HG03280 (cell line): ENCODE results near the gene SIGLEC9.

Experiments
- ATAC-seq: cut with Tn5 transposase; IDR thresholded peaks from one replicate; pipeline ENCODE4 v1.9.1; 2021; ENCODE audit warnings: mild to moderate bottlenecking, moderate library complexity; ENCODE audit not compliant: unreplicated experiment

The SIGLEC9 gene

DNA sequence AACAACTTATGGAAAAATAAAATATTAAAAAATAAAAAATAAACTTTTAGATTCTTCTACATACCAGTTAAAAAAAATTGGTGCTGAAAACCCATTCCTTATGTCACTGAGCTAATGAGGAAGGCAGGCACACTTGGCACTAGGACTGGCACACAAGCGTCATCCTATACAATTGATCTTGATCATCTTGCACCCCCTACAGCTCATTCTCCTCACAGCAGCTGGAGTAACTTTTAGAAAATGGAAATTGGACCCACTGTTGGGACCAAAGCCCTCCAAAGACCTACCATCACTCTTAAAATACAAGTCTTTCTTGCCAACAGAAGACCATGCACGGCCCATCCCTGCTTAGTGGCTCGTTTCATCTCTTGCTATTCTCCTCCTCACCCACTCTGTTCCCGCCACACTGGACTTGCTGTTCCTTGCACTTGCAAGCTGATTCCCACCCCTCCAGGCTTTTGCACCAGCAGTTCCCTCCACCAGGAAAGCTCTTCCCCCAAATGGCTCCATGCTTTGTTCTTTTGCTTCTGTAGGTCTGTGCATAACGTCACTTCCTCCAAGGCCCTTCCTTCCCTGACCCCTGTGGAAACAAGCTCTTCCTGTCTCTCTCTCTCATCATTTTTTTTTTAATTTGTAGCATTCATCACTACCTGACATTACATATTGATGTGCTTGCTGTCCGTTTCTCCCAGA lies 28.1 kb upstream of the SIGLEC9 start:
- no peak for ATAC-seq

DNA sequence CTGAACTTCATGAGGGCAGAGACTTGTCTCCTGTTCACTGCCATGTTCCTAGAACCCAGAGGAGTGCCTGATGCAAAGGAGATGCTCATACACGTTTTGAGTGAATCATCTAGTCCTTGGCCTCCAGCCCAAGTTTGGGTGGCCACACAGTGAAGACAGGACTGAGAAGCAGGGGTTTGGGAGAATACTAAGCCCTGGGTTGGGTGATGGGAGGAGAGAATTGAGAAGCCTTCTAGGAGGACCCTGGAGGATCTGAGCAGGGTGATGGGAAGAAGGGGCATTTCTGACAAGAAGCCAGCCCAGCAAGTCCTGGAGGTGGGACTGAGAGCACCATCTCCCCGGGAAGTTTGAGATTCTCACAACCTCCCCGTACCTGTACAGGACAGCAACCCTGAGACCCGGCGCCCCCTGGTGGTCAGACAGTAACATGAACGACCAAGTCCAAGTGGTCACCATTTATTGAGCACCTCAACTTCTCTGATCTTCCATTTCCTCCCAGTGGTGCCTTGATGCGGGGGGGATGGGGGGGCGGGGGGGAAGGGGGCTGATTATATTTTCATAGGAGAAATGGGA lies 27.5 kb upstream of the SIGLEC9 start:
- ATAC-seq: no peak

DNA sequence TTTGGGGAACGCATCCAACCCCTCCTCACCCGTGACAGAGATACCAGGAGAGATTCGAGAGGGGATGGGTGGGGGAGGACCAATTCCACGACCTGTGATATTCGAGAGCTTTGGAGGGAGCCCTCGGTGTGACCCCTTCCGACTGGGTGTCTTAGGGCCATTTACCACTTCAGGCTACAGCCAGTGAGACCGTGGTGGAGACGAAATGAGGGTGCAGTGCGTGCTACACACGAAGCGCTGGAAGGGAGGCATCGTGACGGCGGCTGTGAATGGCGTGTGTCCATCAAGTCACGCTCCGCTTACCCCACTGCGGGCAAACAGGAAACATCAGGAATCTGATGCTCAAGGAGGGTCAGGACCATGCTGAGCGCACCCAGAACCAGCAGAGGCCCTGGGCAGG lies 26.9 kb upstream of the SIGLEC9 start:
- no peak for ATAC-seq

DNA sequence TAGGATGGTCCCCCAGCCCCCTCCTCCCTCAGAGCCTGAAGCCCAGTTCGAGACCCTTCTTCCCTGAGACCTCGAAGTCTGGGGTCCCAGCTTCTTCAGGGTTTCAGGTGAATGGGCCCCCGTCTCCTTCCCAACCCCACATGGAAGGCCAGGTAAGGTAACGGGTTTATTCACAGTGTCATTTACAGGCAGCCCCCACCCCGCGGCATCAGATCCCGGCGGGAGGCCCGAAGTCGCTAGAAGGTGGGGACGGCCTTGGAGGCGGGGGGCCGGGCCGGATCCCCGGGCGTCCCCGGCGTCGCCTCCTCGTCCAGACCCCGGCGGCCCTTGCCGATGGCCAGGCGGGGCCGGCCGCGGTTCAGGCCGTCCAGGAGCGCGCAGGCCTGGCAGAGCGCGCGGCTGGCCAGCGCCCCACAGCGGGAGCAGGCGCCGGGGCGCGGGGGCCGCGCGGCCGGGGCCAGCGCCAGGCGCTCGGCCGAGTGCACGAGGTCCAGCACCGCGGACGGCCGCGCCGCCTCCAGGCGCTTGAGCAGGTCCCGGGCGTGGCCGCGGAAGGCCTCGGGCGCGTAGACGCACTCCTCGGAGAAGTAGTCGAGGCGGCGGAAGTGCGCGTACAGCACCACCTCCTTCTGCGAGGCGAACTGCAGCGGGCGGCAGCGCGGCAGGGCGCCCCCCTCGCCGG lies 26.2 kb upstream of the SIGLEC9 start:
- no peak for ATAC-seq

DNA sequence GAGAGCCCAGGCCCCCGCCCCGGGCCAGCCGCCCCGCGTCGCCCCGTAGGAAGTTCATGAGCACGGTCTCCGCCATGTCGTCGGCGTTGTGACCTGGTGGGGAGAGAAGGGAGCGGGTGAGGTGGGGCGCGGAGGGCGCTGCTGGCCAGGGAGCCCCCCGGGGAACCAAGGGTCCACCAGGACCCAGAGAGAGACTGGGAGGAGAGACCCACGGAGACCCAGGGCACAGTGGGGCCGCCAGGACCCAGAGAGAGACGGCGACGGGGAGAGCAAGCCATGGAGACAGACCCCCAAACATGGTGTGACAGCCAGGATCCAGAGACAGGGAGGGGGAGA lies 25.7 kb upstream of the SIGLEC9 start:
- no peak for ATAC-seq

DNA sequence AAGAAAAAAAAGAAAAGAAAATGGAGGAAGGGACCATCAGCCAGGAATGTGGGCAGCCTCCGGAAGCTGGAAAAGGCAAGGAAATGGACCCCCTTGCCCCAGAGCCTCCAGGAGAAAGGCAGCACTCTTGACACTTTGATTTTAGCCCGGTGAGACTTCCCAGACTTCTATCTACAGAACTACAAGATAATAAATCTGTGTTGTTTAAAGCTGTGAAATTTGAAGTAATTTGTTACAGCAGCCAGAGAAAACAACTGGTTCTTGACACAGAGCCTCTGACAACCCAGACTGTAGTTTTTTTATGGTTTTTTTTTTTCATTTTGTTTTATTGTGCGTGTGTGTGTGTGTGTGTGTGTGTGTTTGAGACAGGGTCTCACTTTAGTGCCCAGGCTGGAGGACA lies 24.1 kb upstream of the SIGLEC9 start:
- ATAC-seq: no peak

DNA sequence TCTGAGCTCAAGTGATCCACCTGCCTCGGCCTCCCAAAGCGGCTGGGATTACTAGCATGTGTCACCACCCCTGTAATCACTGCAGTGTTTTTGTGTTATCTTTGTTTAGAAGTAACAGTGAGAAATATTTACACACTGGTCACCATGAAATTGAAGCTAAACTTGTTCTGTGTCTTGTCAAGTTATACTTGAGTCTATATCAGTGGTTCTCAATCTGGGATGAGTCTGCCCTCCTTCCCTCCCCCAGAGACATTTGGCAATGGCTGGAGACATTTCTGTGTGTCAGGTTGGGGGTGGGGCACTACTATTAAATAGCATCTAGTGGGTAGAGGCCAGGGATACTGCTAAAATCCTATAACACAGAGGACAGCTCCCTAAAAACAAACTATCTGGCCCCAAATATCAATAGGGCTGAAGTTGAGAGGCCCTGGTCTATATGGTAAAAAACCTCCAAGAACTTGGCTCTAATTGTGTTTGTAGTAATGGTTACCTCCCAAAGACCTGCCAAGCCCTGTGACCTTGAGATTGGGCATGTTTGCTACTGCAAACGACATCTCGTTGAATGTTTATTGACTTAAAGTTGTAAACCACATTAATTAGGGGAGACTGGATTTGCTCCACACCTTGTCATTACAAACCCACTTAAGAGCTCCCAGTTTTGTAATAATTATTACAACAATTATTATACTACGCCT lies 23.4 kb upstream of the SIGLEC9 start:
- ATAC-seq: no peak

DNA sequence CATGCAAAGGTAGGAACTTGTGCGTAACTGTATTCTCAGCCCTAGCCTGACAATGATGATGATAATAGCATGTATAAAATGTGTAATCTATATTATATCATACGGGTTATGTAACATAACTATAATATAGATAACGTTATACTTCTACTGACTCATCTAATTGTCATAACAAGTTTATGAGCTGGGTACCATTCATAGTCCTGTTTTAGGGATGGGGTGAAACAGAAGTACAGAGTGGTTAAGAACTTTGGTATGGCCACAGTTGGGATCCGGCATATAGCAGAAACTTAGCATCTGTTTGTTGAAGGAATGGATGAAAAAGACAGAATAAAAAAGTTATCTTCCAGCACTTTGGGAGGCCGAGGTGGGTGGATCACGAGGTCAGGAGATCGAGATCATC lies 21.7 kb upstream of the SIGLEC9 start:
- no peak for ATAC-seq

DNA sequence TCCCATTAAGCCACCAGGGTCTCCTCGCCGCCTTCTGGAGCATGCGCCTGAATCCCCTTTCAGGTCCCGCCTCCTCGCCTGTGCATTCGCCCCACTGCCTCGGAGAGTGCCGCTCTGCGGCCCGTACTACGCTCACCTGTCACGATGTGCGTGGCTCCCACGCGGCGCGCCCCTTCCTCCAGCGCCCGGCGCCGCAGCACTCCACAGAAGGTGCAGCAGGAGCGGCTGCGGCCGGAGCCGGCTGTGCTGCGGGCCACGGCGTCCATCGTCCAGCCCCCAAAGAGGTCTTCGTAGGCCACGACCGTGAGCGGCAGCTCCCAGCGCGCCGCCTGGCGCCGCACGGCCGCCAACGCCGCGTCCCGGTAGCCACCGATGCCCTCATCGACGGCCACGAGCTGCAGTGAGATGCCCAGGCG lies 20.8 kb upstream of the SIGLEC9 start:
- no peak for ATAC-seq

DNA sequence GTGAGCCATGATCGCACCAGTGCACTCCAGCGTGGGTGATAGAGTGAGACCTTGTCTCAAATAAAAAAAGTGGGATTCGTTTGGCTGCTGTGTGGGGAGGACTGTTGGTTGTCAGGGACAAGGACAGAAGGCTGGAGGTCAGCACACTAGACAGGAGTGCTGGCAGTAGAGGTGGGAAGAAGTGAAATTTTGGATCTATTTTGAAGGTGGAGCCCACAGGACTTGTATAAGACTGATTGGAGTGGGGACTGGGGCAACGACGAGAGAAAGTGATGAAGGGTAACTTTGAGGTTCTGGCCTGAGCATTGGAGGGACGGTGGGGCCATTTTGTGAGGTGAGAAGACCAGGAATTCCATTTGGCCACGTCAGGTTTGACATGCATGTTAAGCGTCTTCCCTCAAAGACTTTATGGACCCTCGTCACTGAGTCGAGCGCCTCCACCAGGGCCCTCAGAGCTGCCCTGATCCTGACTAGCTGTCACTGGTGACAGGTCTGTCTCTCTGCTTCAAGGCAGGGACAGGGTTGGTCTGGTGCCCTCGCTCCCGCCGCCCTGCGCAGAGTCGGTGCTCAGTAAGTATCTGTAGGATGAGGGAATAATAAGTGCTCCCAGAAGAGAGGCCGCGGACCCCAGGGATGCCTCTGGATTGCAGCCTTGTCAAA lies 17.2 kb upstream of the SIGLEC9 start:
- ATAC-seq: peak; percentile 5

DNA sequence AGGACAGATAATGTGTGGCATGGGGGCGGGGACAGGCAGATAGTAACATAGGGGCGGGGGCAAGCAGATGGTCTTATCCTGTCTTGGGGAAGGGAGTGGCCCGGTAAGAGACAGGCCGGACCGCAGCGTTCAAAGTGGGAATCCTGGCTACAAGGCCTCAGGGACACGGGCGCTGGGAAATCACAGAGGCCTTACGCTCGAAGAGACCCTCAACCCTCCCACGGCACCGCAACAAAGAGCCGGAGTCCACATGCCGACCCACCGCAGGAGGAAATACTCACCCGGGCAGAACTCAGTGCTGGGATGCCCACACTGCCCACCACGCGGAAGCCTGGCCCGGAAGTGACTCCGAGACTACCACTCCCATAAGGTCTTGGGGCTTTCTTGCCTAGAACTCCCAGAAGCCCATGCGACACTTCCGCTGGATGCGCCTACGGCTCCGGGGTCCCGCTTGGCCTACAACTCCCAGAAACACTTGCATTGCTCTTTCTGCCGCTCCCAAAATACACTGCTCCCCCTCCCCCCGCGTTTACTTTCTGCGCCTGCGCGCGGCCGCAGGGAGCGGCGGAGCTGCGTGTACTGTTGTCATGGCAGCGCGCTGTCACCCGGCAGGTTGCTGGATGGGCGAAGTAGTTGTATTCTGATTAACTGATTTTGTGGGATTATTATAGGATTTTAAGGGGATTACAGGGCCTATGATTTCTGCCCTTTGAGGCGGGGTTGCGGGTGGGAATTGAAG lies 16.5 kb upstream of the SIGLEC9 start, which contains the start of gene CTU1:
TSS of gene CTU1 (minus strand) at position 344 of the 739 bp plus-strand sequence. CDS start 3,840 bp downstream, outside the sequence.
- peak; percentile 96 for ATAC-seq

DNA sequence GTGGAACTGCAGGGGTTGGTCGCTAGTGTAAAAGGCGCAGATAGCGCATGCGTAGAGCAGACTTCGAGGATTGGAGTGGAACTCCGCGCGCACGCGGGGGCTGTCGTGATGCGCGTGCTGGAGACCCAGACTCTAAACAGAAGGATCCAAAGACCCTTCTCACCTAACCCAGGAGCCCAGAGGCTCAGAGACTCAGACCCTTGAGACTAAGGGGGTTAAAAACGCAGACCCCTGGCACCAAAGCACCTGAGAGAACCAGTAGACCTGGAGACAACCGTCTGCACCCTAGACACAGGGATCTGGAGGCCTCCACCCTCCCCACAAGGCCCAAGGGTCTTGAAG lies 15.9 kb upstream of the SIGLEC9 start:
- ATAC-seq: peak; percentile 28

DNA sequence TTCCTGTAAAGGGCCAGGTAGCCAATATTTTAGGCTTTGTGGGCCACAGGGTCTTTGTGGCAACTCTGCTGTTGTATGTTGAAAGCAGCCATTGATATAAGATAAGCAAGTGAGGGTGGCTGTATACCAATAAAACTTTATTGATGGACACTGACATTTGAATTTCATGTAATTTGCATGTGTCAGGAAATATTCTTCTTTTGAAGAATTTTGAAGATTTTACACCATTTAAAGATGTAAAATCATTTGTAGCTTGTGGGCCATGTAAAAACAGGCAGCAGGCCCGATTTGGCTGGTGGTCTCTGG lies 14.1 kb upstream of the SIGLEC9 start:
- no peak for ATAC-seq

DNA sequence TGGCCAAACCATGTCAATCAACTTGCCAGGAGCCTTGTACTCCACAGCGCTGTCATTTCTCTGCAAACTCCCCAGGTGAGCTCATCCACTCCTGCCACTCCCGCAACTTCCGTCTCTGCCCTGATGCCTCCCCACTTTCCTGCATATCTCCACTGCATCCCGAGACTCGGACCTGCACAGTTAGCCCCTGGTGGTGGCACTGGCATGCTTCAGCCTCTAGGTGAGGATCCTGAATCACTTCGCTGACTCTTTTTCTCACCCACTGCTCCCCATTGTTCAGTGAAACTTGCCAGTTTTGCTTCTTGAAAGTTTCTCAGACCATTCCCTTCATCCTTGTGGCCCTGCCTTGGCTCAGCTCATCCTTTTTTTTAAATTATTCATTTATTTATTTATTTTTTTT lies 13.1 kb upstream of the SIGLEC9 start:
- no peak for ATAC-seq

DNA sequence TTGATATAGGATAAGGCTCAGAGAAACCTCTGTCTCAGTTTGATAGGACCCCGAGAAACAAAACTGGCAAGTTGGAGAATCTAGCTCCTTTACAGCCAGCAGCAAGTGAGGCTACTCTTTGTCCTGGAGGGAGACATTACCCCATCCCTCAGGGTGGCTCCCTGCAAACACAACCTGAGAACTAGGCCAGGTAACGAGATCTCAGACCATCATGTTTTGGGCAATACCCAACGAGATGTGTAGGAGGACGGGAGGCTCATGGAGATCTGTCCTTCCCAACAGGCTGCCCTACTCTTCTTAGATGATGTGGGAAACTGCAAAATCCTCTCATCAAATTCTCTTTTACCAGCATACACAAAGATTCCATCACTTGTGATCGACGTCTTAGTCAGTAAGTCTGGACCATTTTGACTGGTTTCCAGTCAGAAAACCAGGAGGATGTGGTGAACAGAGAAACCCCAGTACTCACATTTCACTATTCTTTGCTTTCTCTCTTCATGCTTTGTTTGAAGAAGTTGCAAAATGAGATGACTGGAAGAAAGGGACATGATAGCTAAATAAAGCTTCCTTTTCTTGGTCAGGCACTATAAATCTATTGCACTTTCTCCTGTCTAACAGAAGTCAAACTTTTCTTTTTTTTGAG lies 10.5 kb upstream of the SIGLEC9 start:
- no peak for ATAC-seq

DNA sequence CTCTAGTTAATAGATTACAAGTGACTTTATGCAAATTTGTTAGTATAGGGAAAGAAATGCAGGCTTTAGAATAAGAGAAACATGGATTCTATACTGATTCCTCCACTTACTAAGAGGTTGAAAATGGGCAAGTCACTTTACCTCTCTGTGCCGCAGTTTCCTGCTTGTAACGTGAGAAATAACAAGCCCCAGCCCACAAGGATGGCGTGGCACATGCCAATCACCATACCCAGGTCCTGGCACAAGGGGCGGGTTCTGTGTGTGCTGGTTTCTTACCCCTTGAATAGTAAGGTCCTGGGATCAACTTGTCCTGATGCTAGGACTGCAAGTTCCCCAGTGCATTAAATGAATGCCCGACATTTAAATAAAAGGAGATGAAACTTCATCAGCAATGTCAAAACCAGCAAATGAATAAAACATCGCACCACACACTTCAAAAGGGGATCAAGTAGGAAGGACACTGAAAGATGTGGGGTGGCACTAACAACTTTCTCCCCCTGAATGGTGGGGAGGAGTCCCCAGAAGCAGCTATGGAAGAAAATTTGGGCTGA lies 7.9 kb upstream of the SIGLEC9 start:
- ATAC-seq: no peak

DNA sequence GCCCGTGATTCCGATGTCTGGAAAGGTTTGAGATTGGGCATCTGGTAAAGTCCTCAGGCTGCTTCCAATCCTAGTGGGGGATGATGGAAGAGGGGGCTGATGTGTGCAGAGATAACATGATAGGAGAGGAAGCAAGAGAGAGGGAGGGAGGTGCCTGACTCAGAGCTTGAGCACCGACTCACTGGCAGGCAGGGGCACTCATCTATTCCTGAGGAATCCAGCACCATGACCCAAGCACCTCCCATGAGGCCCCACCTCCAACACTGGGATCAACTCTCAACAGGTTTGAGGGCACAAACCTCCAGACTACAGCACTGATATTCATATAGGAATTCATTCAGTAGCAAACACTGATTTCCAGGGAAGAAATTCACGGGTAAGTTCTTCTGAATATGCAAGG lies 5.6 kb upstream of the SIGLEC9 start:
- ATAC-seq: no peak

DNA sequence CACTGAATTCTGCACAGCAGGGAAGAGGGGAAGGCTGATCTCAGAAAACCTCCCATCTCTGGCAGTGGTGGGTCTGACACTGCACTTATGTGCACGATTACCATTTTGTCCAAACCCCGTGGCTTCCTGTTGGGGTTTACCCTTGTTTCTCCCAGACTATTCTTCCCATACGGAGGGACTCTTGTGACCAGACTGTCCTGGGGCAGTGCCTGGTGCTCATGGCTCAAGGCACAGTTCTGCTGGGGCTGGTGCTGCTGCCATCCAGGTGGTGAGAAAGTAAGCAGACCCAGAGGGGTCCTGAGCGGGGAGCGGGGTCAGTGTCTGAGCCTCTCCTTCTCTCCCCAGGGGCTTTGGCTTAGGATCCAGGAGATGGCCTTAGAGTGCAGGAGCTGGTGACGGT lies 5.1 kb upstream of the SIGLEC9 start:
- ATAC-seq: no peak

DNA sequence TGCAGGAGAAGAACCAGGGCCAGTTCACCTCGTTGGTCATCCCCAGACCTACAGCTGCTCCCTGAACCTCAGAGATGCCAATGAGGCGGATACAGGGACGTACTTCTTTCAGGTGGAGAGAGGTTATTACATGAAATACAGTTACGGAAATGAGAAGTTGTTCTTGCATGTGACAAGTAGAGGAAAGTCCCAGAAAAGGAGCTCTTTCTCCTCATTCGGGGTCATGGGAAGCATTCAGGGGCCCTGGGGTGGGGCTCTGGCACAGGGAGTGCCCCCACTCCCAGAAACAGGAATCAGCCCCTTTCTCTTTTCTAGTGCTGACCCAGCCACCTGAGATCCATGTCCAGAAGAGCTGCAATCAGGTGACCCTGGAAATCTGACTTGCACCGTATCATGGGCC lies 4.5 kb upstream of the SIGLEC9 start:
- no peak for ATAC-seq

DNA sequence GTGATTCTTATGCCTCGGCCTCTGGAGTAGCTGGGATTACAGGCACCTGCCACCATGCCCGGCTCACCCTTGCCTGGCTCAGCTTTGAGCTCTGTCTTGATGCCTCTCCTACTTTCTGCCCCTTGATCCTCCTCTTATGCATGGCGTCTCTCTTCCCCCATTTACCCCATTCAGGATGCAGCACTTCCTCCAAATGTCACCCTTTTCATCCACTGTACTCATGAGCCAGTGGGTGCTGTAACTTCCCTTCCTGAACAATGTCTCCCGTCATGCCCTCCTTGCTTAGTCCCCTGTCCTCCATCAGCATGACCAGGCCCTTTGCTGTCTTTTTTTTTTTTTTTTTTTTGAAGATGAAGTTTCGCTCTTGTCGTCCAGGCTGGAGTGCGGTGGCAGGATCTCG lies 3.4 kb upstream of the SIGLEC9 start:
- no peak for ATAC-seq
